Testis (tissue), 2 donors: ENCODE measurements around the gene VPS51.

Experiments
- CTCF ChIP-seq, 3 experiments: fragments of 450-650 bp in 2 of 3; fragments of 200-600 bp in 1 of 3; sonication (generic) in 1 of 3; IDR thresholded peaks; one replicate each; pipeline ENCODE4 v1.5.1; 2016 to 2019; ENCODE audit warnings: antibody characterized with exemption in 3 of 3, mild to moderate bottlenecking in 2 of 3, moderate library complexity in 1 of 3
- POLR2A ChIP-seq: fragments of 450-650 bp; IDR thresholded peaks from one replicate; pipeline ENCODE4 v1.6.1; 2017; ENCODE audit warnings: antibody characterized with exemption, mild to moderate bottlenecking, moderate library complexity

DNA sequence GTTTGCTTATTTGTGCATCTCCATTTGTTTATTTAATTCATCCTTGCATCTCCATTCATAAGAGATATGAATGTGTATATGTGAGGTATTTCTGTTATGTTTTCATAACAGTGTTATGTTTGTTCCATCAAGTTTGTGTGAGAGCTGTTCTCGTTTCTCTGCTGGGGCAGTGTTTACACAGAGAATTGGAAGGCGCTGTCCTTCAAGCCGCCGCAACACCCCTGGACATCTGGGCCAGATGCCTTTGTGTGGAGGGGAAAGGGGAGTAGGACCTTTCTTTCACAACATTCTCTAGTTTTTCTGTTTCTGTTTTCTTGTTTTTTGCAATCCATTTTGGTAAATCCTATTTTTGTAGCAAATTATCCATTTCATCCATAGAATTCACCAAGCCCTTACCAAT is 8.6 kb downstream of the VPS51 start:
- TF ChIP-seq CTCF (IDR thresholded peaks at IDR 0.05): no peak
- no peak for TF ChIP-seq POLR2A
